H1 (cell line): ENCODE results near the gene ERH.

Source experiments
- CBX5 ChIP-seq: fragments of 300-800, 300-1000 bp; sonication (generic); IDR thresholded peaks from 2 replicates; pipeline ENCODE4 v1.7.1; 2016; ENCODE audit warnings: antibody characterized with exemption, low read length, low read depth
- CHD2 ChIP-seq: IDR thresholded peaks from 2 replicates; pipeline ENCODE4 v1.6.1; 2012; ENCODE audit warnings: low read length, improper control_type of control experiment
- EP300 ChIP-seq, 2 experiments: IDR thresholded peaks; 1 replicate in 1 of 2; 2 replicates in 1 of 2; pipeline ENCODE4 v1.6.1; 2011 to 2012; ENCODE audit warnings: low read depth in 2 of 2, low read length in 2 of 2, mild to moderate bottlenecking in 2 of 2, borderline replicate concordance in 1 of 2, inconsistent platforms in 1 of 2, moderate library complexity in 1 of 2
- GABPA ChIP-seq: IDR thresholded peaks from 2 replicates; pipeline ENCODE4 v1.6.1; 2011; ENCODE audit warnings: mild to moderate bottlenecking, low read length, moderate library complexity, borderline replicate concordance; ENCODE audit not compliant: insufficient read depth
- JUN ChIP-seq: IDR thresholded peaks from 2 replicates; pipeline ENCODE4 v1.6.1; 2011; ENCODE audit warnings: low read depth, mild to moderate bottlenecking, improper control_type of control experiment, low read length
- MAFK ChIP-seq: IDR thresholded peaks from 2 replicates; pipeline ENCODE4 v1.6.1; 2012; ENCODE audit warnings: low read depth, mild to moderate bottlenecking, improper control_type of control experiment, low read length
- POLR2A ChIP-seq, 2 experiments: IDR thresholded peaks; 1 replicate in 1 of 2; 2 replicates in 1 of 2; pipeline ENCODE4 v1.6.1; 2011; ENCODE audit warnings: low read depth in 2 of 2, low read length in 2 of 2, mild to moderate bottlenecking in 2 of 2; ENCODE audit errors: control extremely low read depth in 1 of 2
- POLR2AphosphoS5 ChIP-seq: IDR thresholded peaks from 2 replicates; pipeline ENCODE4 v1.6.1; 2011; ENCODE audit warnings: low read depth, low read length
- SP1 ChIP-seq: IDR thresholded peaks from 2 replicates; pipeline ENCODE4 v1.6.1; 2011; ENCODE audit warnings: low read depth, low read length
- TF ChIP-seq, protein P1 (sequence below), 3 experiments: IDR thresholded peaks; 1 replicate in 2 of 3; 2 replicates in 1 of 3; pipeline versions ENCODE4 v1.5.1 to v1.6.1; 2011; ENCODE audit warnings: low read length in 3 of 3, mild to moderate bottlenecking in 3 of 3, inconsistent platforms in 2 of 3, low read depth in 1 of 3, moderate library complexity in 1 of 3; ENCODE audit not compliant: insufficient read depth in 1 of 3; ENCODE audit errors: control extremely low read depth in 1 of 3
- TF ChIP-seq, protein P2 (sequence below): IDR thresholded peaks from 2 replicates; pipeline ENCODE4 v1.6.1; 2012; ENCODE audit warnings: low read length, inconsistent platforms

DNA sequence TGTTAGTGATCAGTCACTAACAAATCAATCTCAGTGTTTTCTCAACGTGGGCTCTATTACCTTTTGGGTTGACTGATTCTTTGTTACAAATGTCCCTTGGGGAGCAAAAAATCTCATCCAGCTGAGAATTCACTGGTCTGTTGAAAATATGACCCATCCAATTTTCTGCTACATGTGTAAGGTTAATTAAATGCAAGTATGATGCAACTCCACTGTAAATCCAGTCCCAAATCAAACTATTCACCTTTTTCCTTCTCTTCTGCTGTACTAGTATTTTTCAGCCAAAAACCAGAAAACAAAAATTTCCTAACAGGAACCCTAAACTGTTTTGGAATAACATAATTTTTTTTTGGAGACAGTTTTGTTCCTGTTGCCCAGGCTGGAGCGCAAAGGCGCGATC lies 2.2 kb downstream of the ERH start:
- TF ChIP-seq, protein P1, sequence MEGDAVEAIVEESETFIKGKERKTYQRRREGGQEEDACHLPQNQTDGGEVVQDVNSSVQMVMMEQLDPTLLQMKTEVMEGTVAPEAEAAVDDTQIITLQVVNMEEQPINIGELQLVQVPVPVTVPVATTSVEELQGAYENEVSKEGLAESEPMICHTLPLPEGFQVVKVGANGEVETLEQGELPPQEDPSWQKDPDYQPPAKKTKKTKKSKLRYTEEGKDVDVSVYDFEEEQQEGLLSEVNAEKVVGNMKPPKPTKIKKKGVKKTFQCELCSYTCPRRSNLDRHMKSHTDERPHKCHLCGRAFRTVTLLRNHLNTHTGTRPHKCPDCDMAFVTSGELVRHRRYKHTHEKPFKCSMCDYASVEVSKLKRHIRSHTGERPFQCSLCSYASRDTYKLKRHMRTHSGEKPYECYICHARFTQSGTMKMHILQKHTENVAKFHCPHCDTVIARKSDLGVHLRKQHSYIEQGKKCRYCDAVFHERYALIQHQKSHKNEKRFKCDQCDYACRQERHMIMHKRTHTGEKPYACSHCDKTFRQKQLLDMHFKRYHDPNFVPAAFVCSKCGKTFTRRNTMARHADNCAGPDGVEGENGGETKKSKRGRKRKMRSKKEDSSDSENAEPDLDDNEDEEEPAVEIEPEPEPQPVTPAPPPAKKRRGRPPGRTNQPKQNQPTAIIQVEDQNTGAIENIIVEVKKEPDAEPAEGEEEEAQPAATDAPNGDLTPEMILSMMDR (IDR thresholded peaks at IDR 0.05; ENCODE audit: control extremely low read depth in 1 of 3, insufficient read depth in 1 of 3, low read depth in 1 of 3, low read length in 3 of 3): no peak
- TF ChIP-seq POLR2A (IDR thresholded peaks at IDR 0.05; ENCODE audit: control extremely low read depth in 1 of 2, low read depth in 2 of 2, low read length in 2 of 2) (no peak), CHD2 (no peak), POLR2AphosphoS5 (no peak), CBX5 (no peak), EP300 (IDR thresholded peaks at IDR 0.05; ENCODE audit: borderline replicate concordance in 1 of 2, low read depth in 2 of 2, low read length in 2 of 2) (no peak), SP1 (no peak), MAFK (no peak), GABPA (no peak), JUN (no peak)
- TF ChIP-seq, protein P2, sequence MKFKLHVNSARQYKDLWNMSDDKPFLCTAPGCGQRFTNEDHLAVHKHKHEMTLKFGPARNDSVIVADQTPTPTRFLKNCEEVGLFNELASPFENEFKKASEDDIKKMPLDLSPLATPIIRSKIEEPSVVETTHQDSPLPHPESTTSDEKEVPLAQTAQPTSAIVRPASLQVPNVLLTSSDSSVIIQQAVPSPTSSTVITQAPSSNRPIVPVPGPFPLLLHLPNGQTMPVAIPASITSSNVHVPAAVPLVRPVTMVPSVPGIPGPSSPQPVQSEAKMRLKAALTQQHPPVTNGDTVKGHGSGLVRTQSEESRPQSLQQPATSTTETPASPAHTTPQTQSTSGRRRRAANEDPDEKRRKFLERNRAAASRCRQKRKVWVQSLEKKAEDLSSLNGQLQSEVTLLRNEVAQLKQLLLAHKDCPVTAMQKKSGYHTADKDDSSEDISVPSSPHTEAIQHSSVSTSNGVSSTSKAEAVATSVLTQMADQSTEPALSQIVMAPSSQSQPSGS: no peak
